Measurements from ENCODE around the gene ALK.
"Not testable (repeated sequence)": the region's sequence is repeated elsewhere in the genome, so short reads cannot be mapped to it uniquely, and the experiment has no call there.

The ALK gene

GRCh38 chr2:29246383-29247300, 674.7 kb downstream of the ALK start:
- no peak for DNase-seq (ENCODE audit: low read depth)

DNA sequence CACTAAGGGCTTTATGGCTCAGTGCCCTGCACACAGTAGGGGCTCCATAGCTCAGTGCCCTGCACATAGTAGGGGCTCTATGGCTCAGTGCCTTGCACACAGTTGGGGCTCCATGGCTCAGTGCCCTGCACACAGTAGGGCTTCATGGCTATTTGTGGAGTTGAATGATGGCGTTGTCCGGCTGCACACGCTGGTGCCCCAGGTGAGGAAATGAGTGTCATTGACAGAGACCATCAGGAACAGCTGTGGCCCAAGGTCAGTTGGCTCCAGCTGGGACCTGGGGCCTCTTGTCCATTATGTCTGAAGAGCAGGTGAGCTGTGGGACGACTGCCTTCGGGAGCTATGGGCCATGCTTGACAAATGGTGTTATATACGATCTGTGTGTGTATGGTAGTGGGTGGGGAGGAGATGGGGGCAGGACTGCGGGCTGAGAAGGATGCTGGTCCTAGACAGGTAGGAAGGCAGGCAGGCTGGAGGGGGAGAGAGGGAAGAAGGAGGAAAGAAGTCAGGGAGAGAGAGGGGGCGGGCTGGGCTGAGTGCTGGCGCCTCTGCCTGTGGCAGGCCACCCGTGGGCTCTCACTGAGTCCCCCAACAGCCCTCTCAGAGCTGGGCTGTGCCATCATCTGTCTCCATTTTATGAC, 675.5 kb downstream of the ALK start:
- no peak for DNase-seq (ENCODE audit: low read depth)

- not testable (repeated sequence) for DNase-seq (ENCODE audit: low read depth)
These were observed 676.2 kb downstream of the ALK start for GRCh38 chr2:29245035-29245741.

DNA sequence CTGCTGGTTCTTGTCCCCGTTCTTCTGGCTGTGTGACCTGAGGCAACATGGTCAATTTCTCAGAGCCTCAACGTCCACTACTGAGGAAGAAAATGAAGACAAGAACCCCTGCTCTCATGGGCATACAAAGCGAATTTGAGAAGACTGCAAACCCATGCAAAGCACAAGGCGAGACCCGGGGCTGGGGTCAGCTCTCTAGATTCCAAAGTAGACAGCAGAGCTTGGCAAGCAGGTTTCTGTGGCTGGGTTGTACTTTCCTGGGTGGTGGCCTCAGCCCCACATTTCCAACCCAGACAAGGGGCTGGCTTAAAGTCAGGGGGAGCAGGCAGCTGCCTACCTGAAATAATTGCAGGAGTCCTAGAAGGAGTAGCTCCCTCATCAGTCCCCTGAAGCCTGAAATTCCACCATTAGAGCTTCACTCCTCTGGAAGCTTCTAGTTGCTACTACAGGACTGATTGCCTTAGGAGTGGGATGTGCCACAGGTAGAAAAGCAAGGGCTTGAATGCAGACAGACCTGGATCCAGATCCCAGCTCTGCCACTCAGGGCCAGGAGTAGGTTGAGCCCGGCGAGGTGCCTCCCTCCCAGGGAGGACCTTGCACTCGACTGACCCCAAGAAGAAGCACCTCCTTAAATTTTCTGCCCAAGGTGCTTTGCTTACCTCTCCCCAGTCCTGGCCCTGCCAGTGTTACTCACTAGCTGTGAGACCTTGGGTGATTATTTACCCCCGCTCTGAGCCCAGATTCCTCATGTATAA, 678.6 kb downstream of the ALK start:
- no peak for DNase-seq (ENCODE audit: low read depth)

GRCh38 chr2:29241955-29242565, 679.3 kb downstream of the ALK start:
- DNase-seq (ENCODE audit: low read depth), result no peak

- no peak for DNase-seq (ENCODE audit: low read depth)
These were observed 680.0 kb downstream of the ALK start for GRCh38 chr2:29241341-29241740.

DNA sequence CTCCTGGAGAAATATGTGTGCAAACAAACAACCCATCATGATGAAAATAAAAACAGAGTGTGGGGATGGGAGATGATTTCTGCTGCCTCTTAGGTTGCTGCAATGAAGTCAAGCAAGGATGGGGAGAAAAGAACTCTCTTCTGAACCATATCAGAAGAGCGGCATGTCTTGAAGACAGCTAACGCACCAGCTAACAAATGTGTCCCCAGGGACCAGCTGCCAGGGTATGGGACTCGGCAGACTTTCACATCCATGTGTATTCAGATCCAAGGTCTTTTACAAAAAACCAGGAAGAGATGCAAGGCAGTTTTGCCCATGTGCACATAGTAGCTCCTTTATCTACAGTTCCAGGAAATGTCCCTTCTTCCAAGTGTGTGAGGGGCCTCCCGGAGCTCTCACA, 680.8 kb downstream of the ALK start:
- no peak for DNase-seq (ENCODE audit: low read depth)

DNA sequence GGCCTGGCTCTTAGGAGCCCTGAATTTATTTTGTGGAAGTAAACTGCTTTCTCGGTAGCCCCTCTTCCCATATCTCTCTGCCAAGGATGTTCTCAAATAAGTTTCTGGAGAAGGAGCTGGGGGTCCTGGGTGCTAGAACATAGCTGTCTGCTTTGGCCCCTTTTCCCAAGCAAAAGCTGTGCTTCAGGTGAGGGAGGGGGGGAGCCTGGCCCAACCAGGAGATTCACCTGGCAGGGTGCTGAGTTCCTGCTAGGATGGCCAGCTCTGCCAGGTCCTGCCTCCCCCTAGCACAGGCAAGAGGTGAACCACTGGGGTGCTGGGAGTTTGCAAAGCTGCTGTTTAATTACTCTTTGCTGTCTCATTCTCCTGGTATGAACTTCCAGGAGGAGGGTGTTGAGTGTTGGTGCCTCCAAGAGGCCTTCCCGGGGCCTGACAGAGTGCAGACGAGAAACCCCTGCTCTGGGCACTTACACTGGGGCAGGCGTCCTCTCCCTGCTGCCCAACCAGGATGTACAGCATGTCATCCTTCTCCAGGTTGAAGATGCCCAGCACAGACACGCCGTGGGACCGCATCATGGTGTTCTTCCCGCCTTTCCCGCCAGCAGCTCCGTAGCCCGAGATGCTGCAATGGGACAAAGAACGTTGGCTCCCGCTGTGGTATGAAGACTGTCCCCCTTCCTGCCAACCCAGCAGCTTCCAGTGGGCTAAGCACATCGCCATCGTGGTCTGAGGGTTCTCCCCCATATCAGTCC, 682.0 kb downstream of the ALK start:
- DNase-seq (ENCODE audit: low read depth), result no peak

- DNase-seq (ENCODE audit: low read depth), result peak; percentile 52
These were observed 682.9 kb downstream of the ALK start for GRCh38 chr2:29238497-29238896.

DNA sequence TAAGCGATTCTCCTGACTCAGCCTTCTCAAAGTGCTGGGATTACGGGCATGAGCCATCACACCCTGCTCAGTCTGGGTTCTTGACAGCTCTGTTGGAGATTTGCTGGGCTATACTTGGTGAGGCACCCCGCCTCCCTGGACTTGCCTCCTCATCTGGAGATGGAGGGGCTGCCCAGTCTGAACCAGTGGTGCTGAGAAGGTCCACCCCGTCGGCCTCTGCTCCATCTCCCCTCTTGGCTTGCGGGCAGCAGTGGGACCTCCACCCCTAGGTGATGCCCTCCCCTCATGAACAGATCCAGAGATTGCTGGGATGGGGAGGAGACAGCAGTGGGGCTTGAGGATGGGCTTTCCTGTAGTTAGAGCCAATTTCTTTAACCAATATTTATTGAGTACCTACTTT, 685.3 kb downstream of the ALK start:
- no peak for DNase-seq (ENCODE audit: low read depth)

DNA sequence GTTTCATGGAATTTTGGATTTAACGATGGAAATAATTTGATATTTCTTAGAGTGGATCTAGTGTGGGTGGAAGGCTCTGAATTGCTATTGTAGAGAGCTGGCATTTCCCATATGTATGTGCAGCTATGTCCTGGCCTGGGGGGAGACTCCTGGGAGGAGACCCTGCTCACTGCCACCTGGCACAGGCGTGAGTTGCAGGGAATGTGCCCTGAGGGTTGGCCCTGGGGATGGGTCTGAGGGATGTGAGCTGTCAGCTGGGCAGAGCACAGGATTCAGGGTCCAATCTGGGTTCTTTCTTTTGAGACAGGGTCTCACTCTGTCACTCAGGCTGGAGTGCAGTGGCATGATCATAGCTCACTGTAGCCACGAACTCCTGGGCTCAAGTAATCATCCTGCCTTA, 686.0 kb downstream of the ALK start:
- no peak for DNase-seq (ENCODE audit: low read depth)

GRCh38 chr2:29233428-29233827, 688.0 kb downstream of the ALK start:
- no peak for DNase-seq (ENCODE audit: low read depth)

DNA sequence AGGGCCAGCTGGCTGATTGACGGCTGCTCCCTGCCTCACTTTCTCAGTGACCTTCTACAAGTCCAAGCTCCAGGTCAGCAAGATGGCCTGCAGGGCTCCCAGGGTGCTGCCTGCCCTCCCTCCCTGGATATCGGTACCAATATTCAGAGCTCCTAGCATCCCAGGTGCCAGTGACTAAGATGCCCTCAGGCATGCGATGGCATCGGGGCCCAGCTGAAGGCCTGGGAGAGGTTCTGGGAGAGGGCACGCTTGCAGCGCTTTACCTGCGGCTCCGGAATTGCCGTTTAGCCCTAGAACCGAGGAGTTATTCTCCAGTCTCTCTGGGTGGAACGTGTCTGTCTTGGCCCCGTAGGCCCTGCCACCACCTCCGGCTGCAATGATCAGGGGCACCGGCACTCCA, 689.3 kb downstream of the ALK start:
- DNase-seq (ENCODE audit: low read depth), result no peak

DNA sequence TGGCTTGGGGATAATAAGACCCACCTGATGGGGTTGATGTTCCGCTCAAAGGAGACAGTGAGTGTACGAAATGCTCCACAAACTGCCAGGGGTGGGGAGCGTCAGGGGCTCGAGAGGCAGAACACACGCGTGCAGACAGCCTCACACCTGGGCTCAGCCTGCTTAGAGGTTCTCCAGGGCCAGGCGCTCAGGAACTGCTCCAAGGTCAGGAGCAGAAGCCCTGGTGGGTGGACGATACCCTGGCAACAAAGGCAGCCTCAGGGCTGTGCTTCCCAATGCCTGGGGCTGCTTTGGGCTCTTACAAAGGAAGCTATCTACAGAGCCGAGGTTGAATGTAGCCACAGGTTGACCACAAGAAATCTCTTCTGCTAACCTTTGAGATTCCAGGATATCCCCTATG, 691.7 kb downstream of the ALK start:
- no peak for DNase-seq (ENCODE audit: low read depth)

GRCh38 chr2:29228947-29229346, 692.4 kb downstream of the ALK start:
- no peak for DNase-seq (ENCODE audit: low read depth)

GRCh38 chr2:29227935-29228675, 693.3 kb downstream of the ALK start:
- DNase-seq (ENCODE audit: low read depth), result peak; percentile 57

DNA sequence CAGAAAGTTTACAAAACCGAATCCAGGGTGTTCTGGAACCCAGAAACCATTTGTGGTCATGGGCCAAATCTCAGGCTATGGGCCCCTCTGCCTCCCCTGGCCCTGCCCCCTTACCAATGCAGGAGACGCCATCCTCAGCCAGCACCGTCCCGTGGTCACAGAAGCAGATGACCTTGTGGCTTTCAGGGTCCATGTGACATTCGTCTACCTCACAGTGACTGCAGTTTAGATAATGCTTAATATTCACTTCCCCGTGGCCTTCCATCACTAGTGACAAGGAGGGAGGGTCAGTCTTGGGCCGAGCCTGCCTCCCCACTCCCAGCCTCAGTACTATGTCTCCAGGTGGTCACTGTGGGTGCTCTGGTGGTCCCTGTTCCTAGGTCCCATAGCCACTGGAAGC, 694.6 kb downstream of the ALK start:
- no peak for DNase-seq (ENCODE audit: low read depth)

- DNase-seq (ENCODE audit: low read depth), result no peak
These were observed 695.0 kb downstream of the ALK start for GRCh38 chr2:29226375-29226774.

DNA sequence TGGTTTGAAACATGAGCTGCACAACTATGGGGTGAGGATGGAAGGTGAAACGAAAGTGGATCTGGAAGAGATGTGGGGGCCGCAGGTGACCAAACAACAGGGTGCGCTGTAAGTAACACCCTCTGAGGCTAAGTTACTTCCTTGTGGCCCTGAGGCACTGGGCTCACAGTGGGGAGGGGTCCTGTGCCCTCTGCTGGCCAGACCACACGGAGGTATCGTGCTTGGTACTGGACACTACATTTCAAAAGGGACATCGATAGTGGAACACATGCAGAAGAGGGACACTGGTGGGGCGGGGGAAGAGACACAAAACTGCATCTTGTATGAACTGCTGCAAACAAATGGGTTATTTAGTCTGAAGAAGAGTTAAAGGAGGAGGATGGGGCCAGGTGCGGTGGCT, 695.6 kb downstream of the ALK start:
- DNase-seq (ENCODE audit: low read depth), result no peak
